GM21390 (cell line): Measurements from ENCODE around the gene EIF4A3.

Experiments used
- ATAC-seq: cut with Tn5 transposase; IDR thresholded peaks from one replicate; pipeline ENCODE4 v1.9.1; 2021; ENCODE audit not compliant: unreplicated experiment

EIF4A3 gene

GRCh38 chr17:80138856-80139426 lies 8.0 kb downstream of the EIF4A3 start:
- no peak for ATAC-seq

GRCh38 chr17:80137131-80137530 lies 9.8 kb downstream of the EIF4A3 start:
- ATAC-seq = no peak

GRCh38 chr17:80133626-80133970 lies 13.3 kb downstream of the EIF4A3 start:
- no peak for ATAC-seq

GRCh38 chr17:80132906-80133625 lies 13.9 kb downstream of the EIF4A3 start:
- ATAC-seq = no peak

GRCh38 chr17:80130992-80131391 lies 15.9 kb downstream of the EIF4A3 start:
- ATAC-seq = no peak

- no peak for ATAC-seq
Observed at GRCh38 chr17:80129006-80129565, 17.8 kb downstream of the EIF4A3 start.

GRCh38 chr17:80126449-80126715 lies 20.5 kb downstream of the EIF4A3 start:
- ATAC-seq = no peak

- no peak for ATAC-seq
Observed at GRCh38 chr17:80125656-80126448, 21.1 kb downstream of the EIF4A3 start.

GRCh38 chr17:80124351-80124981 lies 22.5 kb downstream of the EIF4A3 start:
- no peak for ATAC-seq

- no peak for ATAC-seq
Observed at GRCh38 chr17:80123791-80124190, 23.1 kb downstream of the EIF4A3 start.

- no peak for ATAC-seq
Observed at GRCh38 chr17:80122926-80123505, 23.9 kb downstream of the EIF4A3 start.

GRCh38 chr17:80122026-80122575 lies 24.8 kb downstream of the EIF4A3 start:
- ATAC-seq = no peak

GRCh38 chr17:80119839-80120238 lies 27.1 kb downstream of the EIF4A3 start:
- ATAC-seq = no peak

GRCh38 chr17:80119271-80119791 lies 27.6 kb downstream of the EIF4A3 start:
- ATAC-seq = no peak

GRCh38 chr17:80118601-80119270 lies 28.2 kb downstream of the EIF4A3 start:
- no peak for ATAC-seq

GRCh38 chr17:80117491-80118401 lies 29.2 kb downstream of the EIF4A3 start:
- no peak for ATAC-seq

GRCh38 chr17:80116921-80117380 lies 30.0 kb downstream of the EIF4A3 start:
- ATAC-seq = no peak

- ATAC-seq = no peak
Observed at GRCh38 chr17:80116276-80116920, 30.5 kb downstream of the EIF4A3 start.

- no peak for ATAC-seq
Observed at GRCh38 chr17:80115159-80115558, 31.8 kb downstream of the EIF4A3 start.
